Ovary (tissue), 9 donors: ENCODE data around the gene YIPF3. TPM values are rescaled to one million over a fixed set of nuclear protein-coding genes. Genes with fewer than 3 reads are reported as not detected.
"Not testable (repeated sequence)": the region's sequence is repeated elsewhere in the genome, so short reads cannot be mapped to it uniquely, and the experiment has no call there.

Source experiments
- DNase-seq, 5 donors: peaks; one replicate each; pipeline ENCODE4 v3.0.0-alpha.2; 2019 to 2020
- H3K27ac ChIP-seq, 2 donors: fragments of 200-600 bp; one replicate each; pipeline versions ENCODE4 v1.5.1 to v1.8.0; 2019 to 2022
- H3K27me3 ChIP-seq: fragments of 200-600 bp; one replicate; pipeline ENCODE4 v1.8.0; 2022
- H3K36me3 ChIP-seq: fragments of 200-600 bp; sonication (generic); one replicate; pipeline ENCODE4 v1.5.1; 2019
- H3K4me1 ChIP-seq: one replicate; pipeline ENCODE4 v1.8.1; 2013; ENCODE audit warnings: mild to moderate bottlenecking, moderate library complexity; ENCODE audit not compliant: insufficient read depth
- H3K4me3 ChIP-seq: fragments of 200-600 bp; sonication (generic); one replicate; pipeline ENCODE4 v1.5.1; 2017
- H3K9me3 ChIP-seq, 2 donors: fragments of 200-600 bp in 1 of 2; sonication (generic) in 1 of 2; one replicate each; pipeline versions ENCODE4 v1.5.1 to v1.8.1; 2013 to 2019; ENCODE audit warnings: mild to moderate bottlenecking in 1 of 2, moderate library complexity in 1 of 2
- CTCF ChIP-seq, 3 donors: fragments of 450-650 bp in 2 of 3; fragments of 200-600 bp in 1 of 3; IDR thresholded peaks; one replicate each; pipeline versions ENCODE4 v1.5.1 to v1.8.0; 2016 to 2022; ENCODE audit warnings: antibody characterized with exemption in 3 of 3, mild to moderate bottlenecking in 1 of 3
- EP300 ChIP-seq: sonication (generic); formaldehyde crosslinking; IDR thresholded peaks from one replicate; pipeline ENCODE4 v1.6.1; 2017; ENCODE audit warnings: antibody characterized with exemption
- POLR2A ChIP-seq: fragments of 450-650 bp; IDR thresholded peaks from one replicate; pipeline ENCODE4 v1.6.1; 2017; ENCODE audit warnings: antibody characterized with exemption, mild to moderate bottlenecking, moderate library complexity
- WGBS, 3 donors: extraction: QIAGEN DNeasy Blood & Tissue Kit in 1 of 3; methylation state at CpG; one replicate each; pipeline versions ENCODE4 v1.1.5 to v1.1.7; 2013 to 2017; 5-methylcytosine and 5-hydroxymethylcytosine counted together
- intact Hi-C, 4 donors: fragments of 100-400 bp; cut with DNase I; formaldehyde crosslinking; loops; one replicate each; pipeline versions ENCODE4 v1.11.0 to v1.15.1; 2022 to 2023
- polyA plus RNA-seq, 2 donors: library from polyadenylated mRNA; stranded (reverse); fragments of 200-250 nt in 1 of 2; fragments of 350-450 nt in 1 of 2; fragmentation: Illumina TruSeq in 1 of 2; extraction: RNeasy Lipid Tissue Mini Kit (QIAGEN cat#74804) in 1 of 2; gene quantifications; one replicate each; pipeline ENCODE4 v1.2.3, GENCODE V29; 2013 to 2014
- small RNA-seq: library from RNA; depleted of rRNA; stranded (forward); fragments of <200 nt; gene quantifications from one replicate; pipeline ENCODE3, GENCODE V24; 2016
- total RNA-seq, 7 donors: library from RNA; depleted of rRNA in 2 of 7; stranded (reverse); fragments of >200 nt in 2 of 7; fragmentation: NEBNext Ultra II Directional in 3 of 7; extraction: Animal tissue kit (Norgen Biotek cat#: 25700) in 3 of 7; gene quantifications; one replicate each; pipeline versions ENCODE4 v1.1.0 to v1.2.4, GENCODE V29; 2016 to 2023
- donor health status: DM: no; HTN: no; CAD: no; lungs with moderate emphysema.
- donor health status: DM: no; HTN: no; CAD: no.
- donor health status: Bipolar disorder and iron deficiency.
- donor health status: DM: yes; HTN: yes; CAD: no.
- donor health status: DM: no; HTN: no; CAD: no.
- donor health status: DM: yes; HTN: yes; CAD: no.

YIPF3 gene
- total and polyA plus RNA-seq, 9 donors: 47.0 to 143 (median 78.3) TPM

GRCh38 chr6:43467752-43468151, 49.0 kb downstream of the YIPF3 start:
- Histone ChIP-seq H3K27me3 (no peaks in the 10 kb centered on the region), H3K4me1 (no peaks in the 10 kb centered on the region), H3K27ac (no peak overlapping the region), H3K36me3 (no peaks in the 10 kb centered on the region), H3K4me3 (no peak overlapping the region), H3K9me3 (no peaks in the 10 kb centered on the region)
- TF ChIP-seq EP300: no peak
- TF ChIP-seq CTCF (IDR thresholded peaks at IDR 0.05): no peak
- TF ChIP-seq POLR2A: no peak
- no peak for DNase-seq
- 79 to 82% (median 79%) methylated on average over 4 of the region's 4 CpGs for WGBS, 3 donors
- intact Hi-C loops: loop anchor here in 1 of 4 donors (5.0 kb wide), 1 partner anchor 1285 kb away; no protein-coding TSS in a partner anchor

- H3K4me3 ChIP-seq, H3K9me3 ChIP-seq, H3K36me3 ChIP-seq, H3K27me3 ChIP-seq, H3K27ac ChIP-seq, DNase-seq, H3K4me1 ChIP-seq: not testable (repeated sequence)
- intact Hi-C loops: loop anchor here in 1 of 4 donors (5.0 kb wide), 1 partner anchor 1285 kb away; no protein-coding TSS in a partner anchor
- 48 to 58% (median 51%) methylated on average over 5 of the region's 5 CpGs for WGBS, 3 donors
Observed at GRCh38 chr6:43467265-43467664, 49.5 kb downstream of the YIPF3 start.

- TF ChIP-seq CTCF (IDR thresholded peaks at IDR 0.05): no peak
- TF ChIP-seq POLR2A: no peak
- TF ChIP-seq EP300: no peak
- intact Hi-C loops: loop anchor here in 1 of 4 donors (5.0 kb wide), 1 partner anchor 1284 kb away; no protein-coding TSS in a partner anchor
- no peak for DNase-seq
- Histone ChIP-seq H3K4me1 (no peaks in the 10 kb centered on the region), H3K27ac (no peak overlapping the region), H3K36me3 (no peaks in the 10 kb centered on the region), H3K27me3 (no peaks in the 10 kb centered on the region), H3K9me3 (no peaks in the 10 kb centered on the region), H3K4me3 (no peak overlapping the region)
- 45 to 62% (median 56%) methylated on average over 2 of the region's 2 CpGs for WGBS, 3 donors
Observed at GRCh38 chr6:43465948-43466347, 50.8 kb downstream of the YIPF3 start.

- Histone ChIP-seq H3K4me1 (no peaks in the 10 kb centered on the region), H3K36me3 (no peaks in the 10 kb centered on the region), H3K27me3 (no peaks in the 10 kb centered on the region), H3K27ac (no peak overlapping the region), H3K9me3 (no peaks in the 10 kb centered on the region), H3K4me3 (no peak overlapping the region)
- 72 to 79% (median 78%) methylated on average over 8 of the region's 8 CpGs for WGBS, 3 donors
- intact Hi-C loops: no loop called here
- no peak for TF ChIP-seq POLR2A
- TF ChIP-seq EP300: no peak
- no peak for TF ChIP-seq CTCF (IDR thresholded peaks at IDR 0.05)
- no peak for DNase-seq
Observed at GRCh38 chr6:43464337-43464736, 52.4 kb downstream of the YIPF3 start.

- H3K9me3 ChIP-seq: no peaks in the 10 kb centered on the region
- H3K27ac ChIP-seq: no peak overlapping the region
- no peaks in the 10 kb centered on the region for H3K27me3 ChIP-seq
- H3K4me3 ChIP-seq: no peak overlapping the region
- 33 to 53% (median 34%) methylated on average over 5 of the region's 5 CpGs for WGBS, 3 donors
- H3K36me3 ChIP-seq: no peaks in the 10 kb centered on the region
- intact Hi-C loops: no loop called here
- H3K4me1 ChIP-seq: no peaks in the 10 kb centered on the region
- TF ChIP-seq POLR2A (no peak), EP300 (no peak), CTCF (IDR thresholded peaks at IDR 0.05) (no peak)
- no peak for DNase-seq
Observed at GRCh38 chr6:43461936-43462335, 54.8 kb downstream of the YIPF3 start.

Small RNAs within 50 kb of the gene (small RNA-seq; reads per million reads assigned to genes)
- gene RF00426 (not detected), gene RNU6-1113P (not detected)

Other genes starting within 250 kb of the YIPF3 start
- gene SLC22A7, start 218.7 kb downstream of the YIPF3 start, total RNA-seq: under 1 TPM in 1 of 7 donors, not detected in 6; 0.36 TPM
- gene SLC22A7, start 218.7 kb downstream of the YIPF3 start, polyA plus RNA-seq: not detected
- gene CRIP3, start 208.1 kb downstream of the YIPF3 start, total RNA-seq: 1 to 10 TPM in 6 of 7 donors, under 1 TPM in 1; 0.80 to 2.6 (median 1.6) TPM
- 1 to 10 TPM; 1.7 to 1.8 TPM for gene CRIP3, start 208.1 kb downstream of the YIPF3 start, polyA plus RNA-seq
- gene ZNF318, start 147.3 kb downstream of the YIPF3 start, total RNA-seq: 10 to 100 TPM; 11.4 to 26.0 (median 19.9) TPM
- 10 to 100 TPM in 1 of 2 donors, 1 to 10 TPM in 1; 8.3 to 17.4 TPM for gene ZNF318, start 147.3 kb downstream of the YIPF3 start, polyA plus RNA-seq
- 10 to 100 TPM; 11.7 to 34.9 (median 27.0) TPM for gene ABCC10, start 89.4 kb downstream of the YIPF3 start, total RNA-seq
- 10 to 100 TPM in 1 of 2 donors, 1 to 10 TPM in 1; 8.9 to 21.1 TPM for gene ABCC10, start 89.4 kb downstream of the YIPF3 start, polyA plus RNA-seq
- gene DLK2, start 61.4 kb downstream of the YIPF3 start, total RNA-seq: 1 to 10 TPM in 4 of 7 donors, under 1 TPM in 3; 0.18 to 6.0 (median 1.0) TPM
- under 1 TPM; 0.33 to 0.92 TPM for gene DLK2, start 61.4 kb downstream of the YIPF3 start, polyA plus RNA-seq
- gene TJAP1, start 39.4 kb downstream of the YIPF3 start, total RNA-seq: 10 to 100 TPM; 21.8 to 44.8 (median 34.5) TPM
- 10 to 100 TPM; 12.9 to 29.8 TPM for gene TJAP1, start 39.4 kb downstream of the YIPF3 start, polyA plus RNA-seq
- 1 to 10 TPM; 1.1 to 4.8 (median 2.0) TPM for gene LRRC73, start 6.6 kb downstream of the YIPF3 start, total RNA-seq
- under 1 TPM; 0.13 to 0.30 TPM for gene LRRC73, start 6.6 kb downstream of the YIPF3 start, polyA plus RNA-seq
- 10 to 100 TPM; 18.1 to 48.6 (median 32.0) TPM for gene POLR1C, start 163 bp upstream of the YIPF3 start, total RNA-seq
- 10 to 100 TPM; 29.3 to 33.7 TPM for gene POLR1C, start 163 bp upstream of the YIPF3 start, polyA plus RNA-seq
- gene XPO5, start 59.1 kb upstream of the YIPF3 start, total RNA-seq: 10 to 100 TPM in 6 of 7 donors, 1 to 10 TPM in 1; 9.8 to 41.8 (median 27.6) TPM
- 10 to 100 TPM in 1 of 2 donors, 1 to 10 TPM in 1; 6.8 to 24.5 TPM for gene XPO5, start 59.1 kb upstream of the YIPF3 start, polyA plus RNA-seq
- 10 to 100 TPM in 3 of 7 donors, 1 to 10 TPM in 4; 4.6 to 14.1 (median 8.6) TPM for gene POLH, start 59.3 kb upstream of the YIPF3 start, total RNA-seq
- 10 to 100 TPM in 1 of 2 donors, 1 to 10 TPM in 1; 5.2 to 15.5 TPM for gene POLH, start 59.3 kb upstream of the YIPF3 start, polyA plus RNA-seq
- gene GTPBP2, start 112.3 kb upstream of the YIPF3 start, total RNA-seq: 10 to 100 TPM; 24.9 to 60.4 (median 36.5) TPM
- 10 to 100 TPM; 28.8 to 31.9 TPM for gene GTPBP2, start 112.3 kb upstream of the YIPF3 start, polyA plus RNA-seq
- 10 to 100 TPM; 11.9 to 28.4 (median 16.8) TPM for gene MAD2L1BP, start 118.9 kb upstream of the YIPF3 start, total RNA-seq
- gene MAD2L1BP, start 118.9 kb upstream of the YIPF3 start, polyA plus RNA-seq: 10 to 100 TPM; 16.0 to 23.9 TPM
- 1 to 10 TPM in 1 of 7 donors, under 1 TPM in 5, not detected in 1; 0.20 to 4.7 (median 0.44) TPM for gene RSPH9, start 128.1 kb upstream of the YIPF3 start, total RNA-seq
- gene RSPH9, start 128.1 kb upstream of the YIPF3 start, polyA plus RNA-seq: under 1 TPM; 0.25 to 0.70 TPM
- 10 to 100 TPM; 21.9 to 44.1 (median 25.9) TPM for gene MRPS18A, start 170.9 kb upstream of the YIPF3 start, total RNA-seq
- 10 to 100 TPM; 35.1 to 45.0 TPM for gene MRPS18A, start 170.9 kb upstream of the YIPF3 start, polyA plus RNA-seq